ENCODE data around the gene TRAF4.

TRAF4 gene

GRCh38 chr17:28700830-28701492, 42.9 kb upstream of the TRAF4 start:
- peaks cover 76% of the 10 kb centered on the region for H3K36me3 ChIP-seq (ENCODE audit: insufficient read depth, low read length)

DNA sequence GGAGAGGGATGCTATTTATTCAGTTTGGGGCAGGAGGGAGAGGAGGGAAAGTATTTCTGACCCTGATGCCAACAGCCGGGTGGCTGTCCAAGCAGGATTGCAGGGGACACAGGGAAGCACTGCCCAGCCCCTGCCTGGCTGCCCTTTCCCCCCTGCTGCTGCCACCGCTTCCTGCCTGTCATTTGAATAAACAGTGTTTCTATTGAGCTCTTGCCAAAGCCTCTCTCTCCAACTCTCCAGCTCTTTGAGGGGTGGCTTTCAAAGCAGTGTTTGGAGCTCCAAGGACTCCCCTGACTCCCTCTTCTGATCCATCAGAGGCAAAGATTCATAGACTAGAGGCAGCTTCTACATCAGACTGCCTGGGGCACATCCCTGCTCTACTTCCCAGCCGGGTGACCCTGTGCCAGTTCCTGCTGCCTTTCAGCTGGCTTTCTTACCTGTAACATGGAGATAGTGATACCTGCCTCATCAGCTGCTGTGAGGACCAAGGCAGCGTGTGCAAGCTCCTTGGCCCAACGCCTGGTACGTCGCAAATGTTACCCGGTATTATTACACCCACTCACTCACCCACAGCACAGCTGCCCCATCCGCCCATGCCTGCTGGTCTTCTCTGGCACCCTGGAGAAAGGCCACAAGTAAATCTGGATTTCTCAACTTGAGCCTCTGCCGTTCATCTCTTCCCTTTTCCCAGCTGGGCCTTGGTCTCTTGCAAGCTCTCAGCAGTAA, 41.6 kb upstream of the TRAF4 start:
- Histone ChIP-seq H3K4me1 (ENCODE audit: insufficient read depth, low read length, severe bottlenecking) (no peaks in the 10 kb centered on the region), H3K9me2 (ENCODE audit: low read depth, low read length) (no peaks in the 10 kb centered on the region), H4K20me1 (ENCODE audit: insufficient read depth, low read length) (no peaks in the 10 kb centered on the region), H3F3A (ENCODE audit: insufficient read depth, low read length) (no peaks in the 10 kb centered on the region), H3K4me2 (ENCODE audit: low read length) (no peak overlapping the region), H3K79me2 (ENCODE audit: insufficient read depth, low read length) (no peaks in the 10 kb centered on the region), H2AFZ (ENCODE audit: low read length) (no peak overlapping the region), H3K4me3 (ENCODE audit: low read depth, low read length, poor library complexity, severe bottlenecking) (no peak overlapping the region), H3K27ac (ENCODE audit: low read depth, low read length, poor library complexity, severe bottlenecking) (no peak overlapping the region), H3K36me3 (ENCODE audit: insufficient read depth, low read length) (peaks cover 64% of the 10 kb centered on the region), H3K9me3 (ENCODE audit: low read length) (no peaks in the 10 kb centered on the region), H3K27me3 (ENCODE audit: insufficient read depth, low read length) (no peaks in the 10 kb centered on the region), H3K9ac (ENCODE audit: low read length) (no peak overlapping the region)
- TF ChIP-seq, protein P1, sequence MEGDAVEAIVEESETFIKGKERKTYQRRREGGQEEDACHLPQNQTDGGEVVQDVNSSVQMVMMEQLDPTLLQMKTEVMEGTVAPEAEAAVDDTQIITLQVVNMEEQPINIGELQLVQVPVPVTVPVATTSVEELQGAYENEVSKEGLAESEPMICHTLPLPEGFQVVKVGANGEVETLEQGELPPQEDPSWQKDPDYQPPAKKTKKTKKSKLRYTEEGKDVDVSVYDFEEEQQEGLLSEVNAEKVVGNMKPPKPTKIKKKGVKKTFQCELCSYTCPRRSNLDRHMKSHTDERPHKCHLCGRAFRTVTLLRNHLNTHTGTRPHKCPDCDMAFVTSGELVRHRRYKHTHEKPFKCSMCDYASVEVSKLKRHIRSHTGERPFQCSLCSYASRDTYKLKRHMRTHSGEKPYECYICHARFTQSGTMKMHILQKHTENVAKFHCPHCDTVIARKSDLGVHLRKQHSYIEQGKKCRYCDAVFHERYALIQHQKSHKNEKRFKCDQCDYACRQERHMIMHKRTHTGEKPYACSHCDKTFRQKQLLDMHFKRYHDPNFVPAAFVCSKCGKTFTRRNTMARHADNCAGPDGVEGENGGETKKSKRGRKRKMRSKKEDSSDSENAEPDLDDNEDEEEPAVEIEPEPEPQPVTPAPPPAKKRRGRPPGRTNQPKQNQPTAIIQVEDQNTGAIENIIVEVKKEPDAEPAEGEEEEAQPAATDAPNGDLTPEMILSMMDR (IDR thresholded peaks at IDR 0.05; ENCODE audit: low read length), result no peak
- no peak for TF ChIP-seq EZH2 (IDR thresholded peaks at IDR 0.05; ENCODE audit: borderline replicate concordance, low read length)

More at GRCh38 chr17:28700830-28701492, 42.9 kb upstream of the TRAF4 start:
- H3K4me1 ChIP-seq (ENCODE audit: insufficient read depth, low read length, severe bottlenecking), result no peaks in the 10 kb centered on the region
- H3K4me2 ChIP-seq (ENCODE audit: low read length), result no peak overlapping the region
- no peaks in the 10 kb centered on the region for H3K27me3 ChIP-seq (ENCODE audit: insufficient read depth, low read length)
- H4K20me1 ChIP-seq (ENCODE audit: insufficient read depth, low read length), result no peaks in the 10 kb centered on the region
- H2AFZ ChIP-seq (ENCODE audit: low read length), result no peak overlapping the region
- TF ChIP-seq, protein P1 (IDR thresholded peaks at IDR 0.05; ENCODE audit: low read length), result no peak
- no peak for TF ChIP-seq EZH2 (IDR thresholded peaks at IDR 0.05; ENCODE audit: borderline replicate concordance, low read length)
- no peaks in the 10 kb centered on the region for H3K9me2 ChIP-seq (ENCODE audit: low read depth, low read length)
- no peaks in the 10 kb centered on the region for H3F3A ChIP-seq (ENCODE audit: insufficient read depth, low read length)
- H3K79me2 ChIP-seq (ENCODE audit: insufficient read depth, low read length), result no peaks in the 10 kb centered on the region
- H3K4me3 ChIP-seq (ENCODE audit: low read depth, low read length, poor library complexity, severe bottlenecking), result no peak overlapping the region
- no peak overlapping the region for H3K27ac ChIP-seq (ENCODE audit: low read depth, low read length, poor library complexity, severe bottlenecking)
- no peak overlapping the region for H3K9ac ChIP-seq (ENCODE audit: low read length)
- no peaks in the 10 kb centered on the region for H3K9me3 ChIP-seq (ENCODE audit: low read length)

DNA sequence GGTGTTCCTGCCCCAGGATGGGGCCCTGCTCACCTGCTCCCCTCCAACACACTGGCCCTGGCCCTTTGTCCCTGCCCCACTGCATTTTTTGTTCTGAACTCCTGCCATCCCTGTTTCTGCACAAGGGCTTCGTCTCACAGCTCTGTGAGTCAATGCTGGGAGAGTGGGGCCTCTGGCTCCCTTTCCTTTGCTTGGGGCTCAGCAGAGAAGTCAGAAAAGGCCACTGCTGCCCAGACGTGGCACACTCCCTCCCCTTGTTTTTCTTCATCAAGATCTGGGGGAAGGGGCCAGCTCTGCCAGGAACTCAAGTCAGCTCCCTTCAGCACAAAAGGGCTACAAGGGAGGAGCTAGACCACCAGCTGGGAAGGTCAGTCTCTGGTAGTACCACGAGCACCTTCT, 41.1 kb upstream of the TRAF4 start:
- Histone ChIP-seq H3K4me3 (ENCODE audit: low read depth, low read length, poor library complexity, severe bottlenecking) (no peak overlapping the region), H3F3A (ENCODE audit: insufficient read depth, low read length) (no peaks in the 10 kb centered on the region), H3K4me2 (ENCODE audit: low read length) (no peak overlapping the region), H3K27me3 (ENCODE audit: insufficient read depth, low read length) (no peaks in the 10 kb centered on the region), H4K20me1 (ENCODE audit: insufficient read depth, low read length) (no peaks in the 10 kb centered on the region), H3K9me2 (ENCODE audit: low read depth, low read length) (no peaks in the 10 kb centered on the region), H3K79me2 (ENCODE audit: insufficient read depth, low read length) (no peaks in the 10 kb centered on the region), H2AFZ (ENCODE audit: low read length) (no peak overlapping the region), H3K9me3 (ENCODE audit: low read length) (no peaks in the 10 kb centered on the region), H3K36me3 (ENCODE audit: insufficient read depth, low read length) (peaks cover 59% of the 10 kb centered on the region), H3K9ac (ENCODE audit: low read length) (no peak overlapping the region), H3K4me1 (ENCODE audit: insufficient read depth, low read length, severe bottlenecking) (no peaks in the 10 kb centered on the region), H3K27ac (ENCODE audit: low read depth, low read length, poor library complexity, severe bottlenecking) (no peak overlapping the region)
- TF ChIP-seq, protein P1 (IDR thresholded peaks at IDR 0.05; ENCODE audit: low read length), result no peak
- TF ChIP-seq EZH2 (IDR thresholded peaks at IDR 0.05; ENCODE audit: borderline replicate concordance, low read length), result no peak

All from OCI-LY1 (cell line).